SK-N-SH (cell line): ENCODE data around the gene ADCK1. TPM values are rescaled to one million over a fixed set of nuclear protein-coding genes. Genes with fewer than 3 reads are reported as not detected.
A peak's percentile ranks its signal among the peaks of the same experiment; 100 is the strongest.

Experiments used
- CTCF ChIA-PET: fragments of 300-600, 350-600 bp; formaldehyde crosslinking; extraction: SDS; loops from one replicate; lab custom pipeline; 2021; lab: Yijun Ruan, JAX
- POLR2A ChIA-PET: fragments of 350-600 bp; sonication (Branson Sonifier 250); formaldehyde crosslinking; extraction: SDS; loops from one replicate; lab custom pipeline; 2020; ENCODE audit warnings: antibody characterized with exemption, inconsistent platforms; lab: Yijun Ruan, JAX
- DNase-seq: peaks from one replicate; pipeline ENCODE4 v3.0.0; 2012
- H2AFZ ChIP-seq: fragments of 200-600 bp; sonication (generic); 2 replicates; pipeline ENCODE4 v1.8.1; 2016; ENCODE audit warnings: antibody characterized with exemption, mild to moderate bottlenecking, low read depth
- H3F3A ChIP-seq: fragments of 200-600 bp; sonication (generic); replicated peaks from 2 replicates; pipeline ENCODE3; 2016; ENCODE audit warnings: antibody characterized with exemption, mild to moderate bottlenecking; ENCODE audit not compliant: insufficient read depth
- H3K27ac ChIP-seq, 2 experiments: fragments of 200-500 bp in 1 of 2; fragments of 200-600 bp in 1 of 2; sonication (Bioruptor generic) in 1 of 2; sonication (generic), shearing (Covaris generic) in 1 of 2; 2 replicates each; pipeline versions ENCODE4 v1.5.1 to v1.6.1; 2014 to 2016; ENCODE audit warnings: low read depth in 2 of 2, inconsistent platforms in 1 of 2, low read length in 1 of 2, mild to moderate bottlenecking in 1 of 2, mixed read lengths in 1 of 2
- H3K27me3 ChIP-seq: fragments of 200-600 bp; sonication (generic), shearing (Covaris generic); 2 replicates; pipeline ENCODE4 v1.6.1; 2016; ENCODE audit warnings: mixed run types; ENCODE audit not compliant: insufficient read depth
- H3K36me3 ChIP-seq, 2 experiments: fragments of 200-500 bp in 1 of 2; fragments of 200-600 bp in 1 of 2; sonication (Bioruptor generic) in 1 of 2; sonication (generic) in 1 of 2; replicated peaks in 1 of 2; 2 replicates each; pipeline versions ENCODE3 to v1.5.1; 2014 to 2016; ENCODE audit warnings: low read length in 1 of 2, mild to moderate bottlenecking in 1 of 2; ENCODE audit not compliant: insufficient read depth in 2 of 2, control insufficient read depth in 1 of 2
- H3K4me1 ChIP-seq, 2 experiments: fragments of 200-500 bp in 1 of 2; fragments of 200-600 bp in 1 of 2; sonication (Bioruptor generic) in 1 of 2; sonication (generic), shearing (Covaris generic) in 1 of 2; 2 replicates each; pipeline versions ENCODE4 v1.5.1 to v1.6.1; 2014 to 2016; ENCODE audit warnings: low read depth in 1 of 2, low read length in 1 of 2, mixed run types in 1 of 2; ENCODE audit not compliant: insufficient read depth in 2 of 2, control insufficient read depth in 1 of 2
- H3K4me2 ChIP-seq: fragments of 200-600 bp; sonication (generic), shearing (Covaris generic); 2 replicates; pipeline ENCODE4 v1.6.1; 2017; ENCODE audit warnings: mixed run types
- H3K4me3 ChIP-seq, 2 experiments: fragments of 200-500 bp in 1 of 2; fragments of 200-600 bp in 1 of 2; sonication (Bioruptor generic) in 1 of 2; sonication (generic), shearing (Covaris generic) in 1 of 2; 2 replicates each; pipeline versions ENCODE4 v1.5.1 to v1.8.1; 2014 to 2016; ENCODE audit warnings: low read depth in 2 of 2, inconsistent platforms in 1 of 2, low read length in 1 of 2, mild to moderate bottlenecking in 1 of 2, mixed read lengths in 1 of 2, moderate library complexity in 1 of 2
- H3K79me2 ChIP-seq: fragments of 200-600 bp; sonication (generic); 2 replicates; pipeline ENCODE4 v1.8.1; 2017; ENCODE audit warnings: mild to moderate bottlenecking; ENCODE audit not compliant: insufficient read depth
- H3K9ac ChIP-seq: fragments of 200-600 bp; sonication (generic); 2 replicates; pipeline ENCODE4 v1.6.1; 2017; ENCODE audit warnings: mixed run types
- H3K9me2 ChIP-seq: fragments of 200-600 bp; sonication (generic); 2 replicates; pipeline ENCODE4 v1.6.1; 2017; ENCODE audit warnings: mixed run types
- H3K9me3 ChIP-seq: fragments of 200-600 bp; sonication (generic); 2 replicates; pipeline ENCODE4 v1.6.1; 2017; ENCODE audit warnings: mixed run types, mild to moderate bottlenecking, moderate library complexity
- H4K20me1 ChIP-seq: fragments of 200-600 bp; sonication (generic); 2 replicates; pipeline ENCODE4 v1.6.1; 2017; ENCODE audit warnings: mild to moderate bottlenecking, mixed run types; ENCODE audit not compliant: insufficient read depth
- CHD2 ChIP-seq: fragments of 150-350 bp; IDR thresholded peaks from 2 replicates; pipeline ENCODE4 v1.6.1; 2018; ENCODE audit warnings: low read length; ENCODE audit not compliant: partially characterized antibody
- EZH2phosphoT487 ChIP-seq: fragments of 200-600 bp; sonication (generic); IDR thresholded peaks from 2 replicates; pipeline ENCODE4 v1.6.1; 2017; ENCODE audit warnings: low read depth, mixed run types, mild to moderate bottlenecking, antibody characterized with exemption, moderate library complexity, borderline replicate concordance
- FOXJ3 ChIP-seq: sonication (generic); formaldehyde crosslinking; IDR thresholded peaks from 2 replicates; pipeline ENCODE4 v1.5.1; 2020; ENCODE audit warnings: mild to moderate bottlenecking, missing genetic modification reagents
- GABPA ChIP-seq: IDR thresholded peaks from 2 replicates; pipeline ENCODE4 v1.4.0; 2012; ENCODE audit warnings: low read depth, mild to moderate bottlenecking
- MAX ChIP-seq: IDR thresholded peaks from 2 replicates; pipeline ENCODE4 v1.4.0; 2012; ENCODE audit warnings: low read depth
- NFIC ChIP-seq: IDR thresholded peaks from 2 replicates; pipeline ENCODE4 v1.4.0; 2012; ENCODE audit warnings: borderline replicate concordance
- NRF1 ChIP-seq: IDR thresholded peaks from 2 replicates; pipeline ENCODE4 v1.6.1; 2012; ENCODE audit warnings: low read depth, mild to moderate bottlenecking, low read length
- PBX3 ChIP-seq: IDR thresholded peaks from 2 replicates; pipeline ENCODE4; 2012
- POLR2AphosphoS5 ChIP-seq: IDR thresholded peaks from 2 replicates; pipeline ENCODE4 v1.6.1; 2012; ENCODE audit warnings: low read depth, low read length
- REST ChIP-seq: IDR thresholded peaks from 2 replicates; pipeline ENCODE4 v1.6.1; 2012; ENCODE audit warnings: mild to moderate bottlenecking, low read depth, low read length, moderate library complexity
- RFX5 ChIP-seq: IDR thresholded peaks from 2 replicates; pipeline ENCODE4 v1.6.1; 2012; ENCODE audit warnings: mild to moderate bottlenecking, improper control_type of control experiment, low read length
- RXRA ChIP-seq: IDR thresholded peaks from 2 replicates; pipeline ENCODE4 v1.4.0; 2012; ENCODE audit warnings: low read depth, mild to moderate bottlenecking, borderline replicate concordance
- SMC3 ChIP-seq: IDR thresholded peaks from 2 replicates; pipeline ENCODE4 v1.6.1; 2012; ENCODE audit warnings: low read depth, low read length, improper control_type of control experiment
- TAF1 ChIP-seq: IDR thresholded peaks from 2 replicates; pipeline ENCODE4 v1.6.1; 2012; ENCODE audit warnings: low read depth, mild to moderate bottlenecking, low read length, moderate library complexity, borderline replicate concordance
- USF2 ChIP-seq: fragments of 150-350 bp; IDR thresholded peaks from 2 replicates; pipeline ENCODE4 v1.6.1; 2017; ENCODE audit warnings: antibody characterized with exemption, low read length, low read depth, borderline replicate concordance
- YY1 ChIP-seq: IDR thresholded peaks from 2 replicates; pipeline ENCODE4 v1.4.0; 2012; ENCODE audit warnings: low read depth, mild to moderate bottlenecking
- WGBS: methylation state at CpG from one replicate; pipeline ENCODE4 v1.1.6; 2017; ENCODE audit warnings: low lambda C conversion rate; 5-methylcytosine and 5-hydroxymethylcytosine counted together
- polyA plus RNA-seq, 3 experiments: library from polyadenylated mRNA; depleted of rRNA; stranded (reverse); fragments of >200 nt; gene quantifications; 2 replicates each; pipeline ENCODE4 v1.2.3, GENCODE V29; 2012

ADCK1 gene
- polyA plus RNA-seq, 1 of the 3 experiments (the other 2 are of a cell fraction), result 11.4 TPM

- no peak overlapping the region for H3K4me3 ChIP-seq
- no peaks in the 10 kb centered on the region for H3K27me3 ChIP-seq
- WGBS, result 88% methylated on average over 3 of the region's 3 CpGs
- H4K20me1 ChIP-seq, result no peaks in the 10 kb centered on the region
- POLR2A ChIA-PET, result no interaction called here
- H3K9ac ChIP-seq, result no peak overlapping the region
- H3K36me3 ChIP-seq, result no peaks in the 10 kb centered on the region
- no peak overlapping the region for H3K4me2 ChIP-seq
- H3K27ac ChIP-seq, result no peak overlapping the region
- H3K9me2 ChIP-seq, result no peaks in the 10 kb centered on the region
- no peak for TF ChIP-seq POLR2AphosphoS5
- no peak for TF ChIP-seq CHD2
- TF ChIP-seq FOXJ3 (CRISPR knock-in tag), result no peak
- no peak for TF ChIP-seq GABPA
- no peak for TF ChIP-seq REST
- TF ChIP-seq USF2, result no peak
- TF ChIP-seq YY1, result no peak
- no peak for DNase-seq
- CTCF ChIA-PET, result interaction anchor here (0.6 to 3.1 kb wide), 2 partner anchors 22 to 699 kb away, joined by 3 to 10 read pairs; no protein-coding TSS in a partner anchor
- H3K9me3 ChIP-seq, result no peaks in the 10 kb centered on the region
- no peaks in the 10 kb centered on the region; a peak in 1 of 4 replicates for H3K4me1 ChIP-seq
- H3F3A ChIP-seq, result no peaks in the 10 kb centered on the region
- no peak overlapping the region for H2AFZ ChIP-seq
- no peaks in the 10 kb centered on the region for H3K79me2 ChIP-seq
Measured at GRCh38 chr14:77866932-77867331, 67.0 kb downstream of the ADCK1 start.

GRCh38 chr14:77867476-77867875 is 67.6 kb downstream of the ADCK1 start:
- H2AFZ ChIP-seq, result no peak overlapping the region
- no peak for TF ChIP-seq RFX5
- TF ChIP-seq NFIC, result no peak
- no peak for TF ChIP-seq GABPA
- TF ChIP-seq RXRA, result no peak
- no peak for TF ChIP-seq PBX3
- TF ChIP-seq REST, result no peak
- TF ChIP-seq SMC3, result no peak
- no peak for TF ChIP-seq NRF1
- no peak for TF ChIP-seq TAF1
- TF ChIP-seq YY1, result no peak
- no peak for TF ChIP-seq POLR2AphosphoS5
- no peak for TF ChIP-seq MAX
- no peak for TF ChIP-seq FOXJ3 (CRISPR knock-in tag)
- TF ChIP-seq EZH2phosphoT487, result no peak
- WGBS, result 70% methylated on average over 7 of the region's 7 CpGs
- H3K79me2 ChIP-seq, result no peaks in the 10 kb centered on the region
- H3K9me3 ChIP-seq, result no peaks in the 10 kb centered on the region
- no peak overlapping the region for H3K9ac ChIP-seq
- no peaks in the 10 kb centered on the region for H3K9me2 ChIP-seq
- H3K4me2 ChIP-seq, result no peak overlapping the region
- H3K27me3 ChIP-seq, result no peaks in the 10 kb centered on the region
- no peaks in the 10 kb centered on the region; a peak in 1 of 4 replicates for H3K4me1 ChIP-seq
- no peaks in the 10 kb centered on the region for H4K20me1 ChIP-seq
- ChIA-PET POLR2A (no interaction called here), CTCF (interaction anchor here (3.1 kb wide), 1 partner anchor 699 kb away, joined by 10 read pairs; no protein-coding TSS in a partner anchor)
- no peaks in the 10 kb centered on the region for H3K36me3 ChIP-seq
- peak; percentile 29 for DNase-seq
- H3K4me3 ChIP-seq, result no peak overlapping the region
- H3K27ac ChIP-seq, result no peak overlapping the region
- H3F3A ChIP-seq, result no peaks in the 10 kb centered on the region
